HL-60 (cell line): ENCODE data around the gene STRN3.
A peak's percentile ranks its signal among the peaks of the same experiment; 100 is the strongest.

Experiments used
- DNase-seq, 2 experiments: peaks; one replicate each; pipeline ENCODE4 v3.0.0-alpha.2; 2010 to 2020; ENCODE audit warnings: low read depth in 1 of 2, low spot score in 1 of 2
- H3K27ac ChIP-seq: fragments of 250-450 bp; sonication (Bioruptor Pico); replicated peaks from 2 replicates; pipeline ENCODE4 v1.5.1; 2020; ENCODE audit warnings: mild to moderate bottlenecking, moderate library complexity
- H3K27me3 ChIP-seq: fragments of 250-450 bp; sonication (Bioruptor Pico); 2 replicates; pipeline ENCODE4 v1.5.1; 2021; ENCODE audit warnings: mild to moderate bottlenecking, moderate library complexity; ENCODE audit not compliant: insufficient read depth, poor library complexity, severe bottlenecking
- H3K4me3 ChIP-seq: replicated peaks from 2 replicates; pipeline ENCODE4 v1.5.1; 2011; ENCODE audit warnings: mild to moderate bottlenecking, control low read depth, low read length; ENCODE audit not compliant: insufficient read depth
- GABPA ChIP-seq: IDR thresholded peaks from 2 replicates; pipeline ENCODE4 v1.6.1; 2012; ENCODE audit warnings: low read depth
- POLR2AphosphoS5 ChIP-seq: IDR thresholded peaks from 2 replicates; pipeline ENCODE4 v1.6.1; 2012; ENCODE audit warnings: low read depth
- SPI1 ChIP-seq: IDR thresholded peaks from 2 replicates; pipeline ENCODE4 v1.6.1; 2012; ENCODE audit warnings: low read depth, mild to moderate bottlenecking, borderline replicate concordance
- TF ChIP-seq, protein P1 (sequence below): IDR thresholded peaks from 2 replicates; pipeline ENCODE4 v1.6.1; 2012; ENCODE audit warnings: low read depth; ENCODE audit not compliant: insufficient replicate concordance
- TF ChIP-seq, protein P2 (sequence below): IDR thresholded peaks from one replicate; pipeline ENCODE4 v1.5.1; 2011; ENCODE audit warnings: low read length, control low read depth, inconsistent platforms; ENCODE audit not compliant: insufficient read depth

STRN3 gene

GRCh38 chr14:30874999-30875787 lies 151.0 kb downstream of the STRN3 start:
- Histone ChIP-seq H3K4me3 (peak overlapping the region; percentile 62), H3K27ac (no peak overlapping the region), H3K27me3 (peaks cover 7% of the 10 kb centered on the region)
- DNase-seq = no peak
- TF ChIP-seq POLR2AphosphoS5 (no peak), GABPA (no peak), SPI1 (no peak)
- TF ChIP-seq, protein P1, sequence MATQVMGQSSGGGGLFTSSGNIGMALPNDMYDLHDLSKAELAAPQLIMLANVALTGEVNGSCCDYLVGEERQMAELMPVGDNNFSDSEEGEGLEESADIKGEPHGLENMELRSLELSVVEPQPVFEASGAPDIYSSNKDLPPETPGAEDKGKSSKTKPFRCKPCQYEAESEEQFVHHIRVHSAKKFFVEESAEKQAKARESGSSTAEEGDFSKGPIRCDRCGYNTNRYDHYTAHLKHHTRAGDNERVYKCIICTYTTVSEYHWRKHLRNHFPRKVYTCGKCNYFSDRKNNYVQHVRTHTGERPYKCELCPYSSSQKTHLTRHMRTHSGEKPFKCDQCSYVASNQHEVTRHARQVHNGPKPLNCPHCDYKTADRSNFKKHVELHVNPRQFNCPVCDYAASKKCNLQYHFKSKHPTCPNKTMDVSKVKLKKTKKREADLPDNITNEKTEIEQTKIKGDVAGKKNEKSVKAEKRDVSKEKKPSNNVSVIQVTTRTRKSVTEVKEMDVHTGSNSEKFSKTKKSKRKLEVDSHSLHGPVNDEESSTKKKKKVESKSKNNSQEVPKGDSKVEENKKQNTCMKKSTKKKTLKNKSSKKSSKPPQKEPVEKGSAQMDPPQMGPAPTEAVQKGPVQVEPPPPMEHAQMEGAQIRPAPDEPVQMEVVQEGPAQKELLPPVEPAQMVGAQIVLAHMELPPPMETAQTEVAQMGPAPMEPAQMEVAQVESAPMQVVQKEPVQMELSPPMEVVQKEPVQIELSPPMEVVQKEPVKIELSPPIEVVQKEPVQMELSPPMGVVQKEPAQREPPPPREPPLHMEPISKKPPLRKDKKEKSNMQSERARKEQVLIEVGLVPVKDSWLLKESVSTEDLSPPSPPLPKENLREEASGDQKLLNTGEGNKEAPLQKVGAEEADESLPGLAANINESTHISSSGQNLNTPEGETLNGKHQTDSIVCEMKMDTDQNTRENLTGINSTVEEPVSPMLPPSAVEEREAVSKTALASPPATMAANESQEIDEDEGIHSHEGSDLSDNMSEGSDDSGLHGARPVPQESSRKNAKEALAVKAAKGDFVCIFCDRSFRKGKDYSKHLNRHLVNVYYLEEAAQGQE = no peak
- TF ChIP-seq, protein P2, sequence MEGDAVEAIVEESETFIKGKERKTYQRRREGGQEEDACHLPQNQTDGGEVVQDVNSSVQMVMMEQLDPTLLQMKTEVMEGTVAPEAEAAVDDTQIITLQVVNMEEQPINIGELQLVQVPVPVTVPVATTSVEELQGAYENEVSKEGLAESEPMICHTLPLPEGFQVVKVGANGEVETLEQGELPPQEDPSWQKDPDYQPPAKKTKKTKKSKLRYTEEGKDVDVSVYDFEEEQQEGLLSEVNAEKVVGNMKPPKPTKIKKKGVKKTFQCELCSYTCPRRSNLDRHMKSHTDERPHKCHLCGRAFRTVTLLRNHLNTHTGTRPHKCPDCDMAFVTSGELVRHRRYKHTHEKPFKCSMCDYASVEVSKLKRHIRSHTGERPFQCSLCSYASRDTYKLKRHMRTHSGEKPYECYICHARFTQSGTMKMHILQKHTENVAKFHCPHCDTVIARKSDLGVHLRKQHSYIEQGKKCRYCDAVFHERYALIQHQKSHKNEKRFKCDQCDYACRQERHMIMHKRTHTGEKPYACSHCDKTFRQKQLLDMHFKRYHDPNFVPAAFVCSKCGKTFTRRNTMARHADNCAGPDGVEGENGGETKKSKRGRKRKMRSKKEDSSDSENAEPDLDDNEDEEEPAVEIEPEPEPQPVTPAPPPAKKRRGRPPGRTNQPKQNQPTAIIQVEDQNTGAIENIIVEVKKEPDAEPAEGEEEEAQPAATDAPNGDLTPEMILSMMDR = no peak

- peak; percentile 33 to 42 for DNase-seq
- Histone ChIP-seq H3K4me3 (peak within 1 kb of the TSS; percentile 62), H3K27me3 (peaks cover 7% of the 10 kb centered on the region), H3K27ac (peak within 1 kb of the TSS; percentile 43)
- TF ChIP-seq, protein P1 = no peak
- TF ChIP-seq, protein P2 = peak; percentile 4
- TF ChIP-seq POLR2AphosphoS5 (peak; percentile 61), GABPA (no peak), SPI1 (peak; percentile 12; the same call in 1 of the 2 replicates)
These were observed 151.8 kb downstream of the STRN3 start, which contains the start of gene COCH for GRCh38 chr14:30874120-30874998. COCH (plus strand) TSS chr14:30874559; CDS start chr14:30874939, 380 bp downstream.

GRCh38 chr14:30873308-30874119 lies 152.7 kb downstream of the STRN3 start:
- TF ChIP-seq, protein P2 = no peak
- TF ChIP-seq POLR2AphosphoS5 = no peak
- TF ChIP-seq SPI1 = no peak
- TF ChIP-seq GABPA = no peak
- TF ChIP-seq, protein P1 = no peak
- Histone ChIP-seq H3K27me3 (peaks cover 7% of the 10 kb centered on the region), H3K4me3 (peak overlapping the region; percentile 62), H3K27ac (no peak overlapping the region)
- no peak for DNase-seq
